GM12878 (cell line): Measurements from ENCODE around the gene COL28A1. TPM values are rescaled to one million over a fixed set of nuclear protein-coding genes. Genes with fewer than 3 reads are reported as not detected.

ENCODE experiments used
- ATAC-seq: fragments of 200-7000 bp; cut with Tn5 transposase; 3 replicates; pipeline ENCODE4 v1.9.1; 2020; ENCODE audit warnings: mild to moderate bottlenecking, moderate library complexity
- BruUV-seq: library from RNA; stranded (reverse); fragments of 400-500 nt; replicated peaks from 2 replicates; lab custom pipeline; 2021; lab: Mats Ljungman, UMichigan
- CTCF ChIA-PET: fragments of 300-600 bp; sonication (Branson Sonifier 250); formaldehyde crosslinking; extraction: SDS; loops from one replicate; lab custom pipeline; 2021; ENCODE audit warnings: inconsistent platforms; lab: Yijun Ruan, JAX
- POLR2A ChIA-PET: fragments of 350-600 bp; formaldehyde crosslinking; extraction: SDS; loops from one replicate; lab custom pipeline; 2021; ENCODE audit warnings: inconsistent platforms; lab: Charles Lee
- RAD21 ChIA-PET: fragments of 300-600 bp; sonication (Branson Sonifier 250); formaldehyde crosslinking; loops from one replicate; lab custom pipeline; 2023; ENCODE audit warnings: antibody characterized with exemption; ENCODE audit not compliant: unreplicated experiment; lab: Charles Lee
- SMC1A ChIA-PET: fragments of 300-600 bp; sonication (Branson Sonifier 250); formaldehyde crosslinking; loops from one replicate; lab custom pipeline; 2023; ENCODE audit not compliant: unreplicated experiment, uncharacterized antibody; lab: Charles Lee
- DNase-seq: peaks from one replicate; pipeline ENCODE4 v3.0.0-alpha.2; 2011; ENCODE audit warnings: low read depth, low spot score
- FAIRE-seq: peaks from 3 replicates; lab custom pipeline; 2011; peaks lifted over from hg19 to GRCh38; lab: Jason Lieb, UNC
- H2AFZ ChIP-seq: 2 replicates; pipeline ENCODE4 v1.6.0; 2011; ENCODE audit warnings: low read depth, low read length, control low read depth; ENCODE audit not compliant: control insufficient read depth
- H3K27ac ChIP-seq: 2 replicates; pipeline ENCODE4 v1.5.1; 2011; ENCODE audit warnings: control low read depth; ENCODE audit not compliant: control insufficient read depth, insufficient read depth
- H3K27me3 ChIP-seq, 2 experiments: replicated peaks in 1 of 2; 2 replicates each; pipeline versions ENCODE4 v1.6.0 to v1.6.1; 2011; ENCODE audit warnings: low read length in 1 of 2; ENCODE audit not compliant: control insufficient read depth in 2 of 2, insufficient read depth in 2 of 2
- H3K36me3 ChIP-seq, 2 experiments: 2 replicates each; pipeline ENCODE4 v1.5.1; 2011; ENCODE audit warnings: low read length in 1 of 2; ENCODE audit not compliant: control insufficient read depth in 2 of 2, insufficient read depth in 2 of 2
- H3K4me1 ChIP-seq: 2 replicates; pipeline ENCODE4 v1.6.1; 2011; ENCODE audit warnings: mild to moderate bottlenecking, low read length, moderate library complexity, mixed read lengths; ENCODE audit not compliant: control insufficient read depth, insufficient read depth
- H3K4me2 ChIP-seq: 2 replicates; pipeline ENCODE4 v1.6.0; 2011; ENCODE audit warnings: control low read depth; ENCODE audit not compliant: control insufficient read depth, insufficient read depth
- H3K4me3 ChIP-seq: fragments of 200-600 bp; sonication (generic); 2 replicates; pipeline ENCODE4 v1.5.1; 2016
- H3K79me2 ChIP-seq: 2 replicates; pipeline ENCODE4 v1.6.0; 2011; ENCODE audit warnings: low read length; ENCODE audit not compliant: control insufficient read depth, insufficient read depth
- H3K9ac ChIP-seq: 2 replicates; pipeline ENCODE4 v1.8.0; 2011; ENCODE audit warnings: low read length, control low read depth, mixed read lengths; ENCODE audit not compliant: control insufficient read depth, insufficient read depth
- H3K9me3 ChIP-seq: replicated peaks from 3 replicates; pipeline ENCODE4 v1.5.1; 2011; ENCODE audit warnings: mild to moderate bottlenecking, low read length; ENCODE audit not compliant: control insufficient read depth, insufficient read depth
- H4K20me1 ChIP-seq: 2 replicates; pipeline ENCODE4 v1.6.0; 2011; ENCODE audit not compliant: control insufficient read depth, insufficient read depth
- E2F4 ChIP-seq: IDR thresholded peaks from 2 replicates; pipeline ENCODE4 v1.6.1; 2012; ENCODE audit warnings: low read depth, low read length, improper control_type of control experiment
- IKZF1 ChIP-seq: fragments of 450-650 bp; conservative IDR thresholded peaks from 2 replicates; pipeline ENCODE4 v1.6.1; 2017; ENCODE audit warnings: antibody characterized with exemption, mild to moderate bottlenecking
- IKZF2 ChIP-seq, 2 experiments: fragments of 450-650 bp; IDR thresholded peaks; 2 replicates each; pipeline ENCODE4 v1.6.1; 2017; ENCODE audit warnings: mild to moderate bottlenecking in 2 of 2, moderate library complexity in 2 of 2
- MTA2 ChIP-seq: fragments of 450-650 bp; IDR thresholded peaks from 2 replicates; pipeline ENCODE4 v1.6.1; 2016; ENCODE audit warnings: low read depth, mild to moderate bottlenecking, moderate library complexity
- NR2C1 ChIP-seq: fragments of 450-650 bp; IDR thresholded peaks from 2 replicates; pipeline ENCODE4 v1.6.1; 2017; ENCODE audit warnings: antibody characterized with exemption, mild to moderate bottlenecking, moderate library complexity
- TCF12 ChIP-seq: IDR thresholded peaks from 2 replicates; pipeline ENCODE4 v1.6.1; 2011; ENCODE audit warnings: low read depth, mild to moderate bottlenecking, low read length
- ZBTB40 ChIP-seq: fragments of 450-650 bp; IDR thresholded peaks from 2 replicates; pipeline ENCODE4 v1.6.1; 2016; ENCODE audit warnings: mild to moderate bottlenecking, moderate library complexity, borderline replicate concordance
- ZNF24 ChIP-seq: fragments of 450-650 bp; IDR thresholded peaks from 2 replicates; pipeline ENCODE4 v1.6.1; 2017; ENCODE audit warnings: antibody characterized with exemption, mild to moderate bottlenecking
- WGBS: methylation state at CpG from one replicate; pipeline ENCODE4 v1.1.6; 2016; ENCODE audit warnings: low lambda C conversion rate; ENCODE audit not compliant: insufficient replicate concordance, insufficient coverage; ENCODE audit errors: missing lambda C conversion rate; 5-methylcytosine and 5-hydroxymethylcytosine counted together
- in situ Hi-C: fragments of 300-500 bp; cut with MboI; formaldehyde crosslinking; loops from 9 replicates; pipeline ENCODE4 v1.14.3; 2018; ENCODE audit warnings: mixed read lengths
- intact Hi-C: fragments of 100-400 bp; cut with micrococcal nuclease; formaldehyde crosslinking; loops from one replicate; pipeline ENCODE4 v1.14.2; 2022; ENCODE audit not compliant: unreplicated experiment
- polyA plus RNA-seq, 11 experiments: library from polyadenylated mRNA; depleted of rRNA in 4 of 11; unstranded in 6 of 11; stranded (reverse) in 5 of 11; fragments of >200 nt; fragmentation: Nextera tagmentation in 4 of 11; fragmentation: Illumina TruSeq in 1 of 11; extraction: Ambion mirVana in 4 of 11; extraction: Trizol in 1 of 11; gene quantifications; 1 replicate in 1 of 11; 2 replicates in 10 of 11; pipeline versions ENCODE4 v1.2.1 to v1.2.3, GENCODE V29; 2011 to 2016; ENCODE audit warnings: inconsistent platforms in 2 of 11, missing spikeins in 2 of 11, low read depth in 1 of 11
- total RNA-seq, 4 experiments: library from RNA; depleted of rRNA in 3 of 4; stranded (reverse); fragments of >200 nt in 3 of 4; fragmentation: Illumina TruSeq in 1 of 4; extraction: Trizol in 1 of 4; gene quantifications; 2 replicates each; pipeline versions ENCODE4 v1.2.1 to v1.2.3, GENCODE V29; 2013 to 2021

COL28A1 gene
- total and polyA plus RNA-seq, 10 of the 15 experiments (the other 5 are each of a cell fraction or from before 2014, with no cell fraction given), result 0.05 to 0.22 TPM; not detected in 8

- DNase-seq (no peak), ATAC-seq (no peak), FAIRE-seq (no peak)
- ChIA-PET POLR2A (no interaction called here), SMC1A (no interaction called here), CTCF (no interaction called here)
- 38% methylated on average over 3 of the region's 3 CpGs for WGBS
- Histone ChIP-seq H2AFZ (no peak overlapping the region), H3K9me3 (no peaks in the 10 kb centered on the region; the same call in 2 of the 3 replicates), H3K4me2 (no peak overlapping the region), H4K20me1 (no peaks in the 10 kb centered on the region), H3K36me3 (no peaks in the 10 kb centered on the region), H3K4me1 (peaks cover 22% of the 10 kb centered on the region), H3K27ac (no peak overlapping the region), H3K9ac (no peak overlapping the region), H3K4me3 (no peak overlapping the region)
- in situ Hi-C loops, result no loop called here
- BruUV-seq, result no TSS peak
- peak; percentile 52 to 63; a peak in 2 of 4 replicates for TF ChIP-seq IKZF2 (IDR thresholded peaks at IDR 0.05)
- no peak for TF ChIP-seq E2F4
- TF ChIP-seq ZBTB40, result no peak
- peak; percentile 21; the same call in 1 of the 2 replicates for TF ChIP-seq IKZF1
- no peak for TF ChIP-seq NR2C1
- TF ChIP-seq TCF12, result no peak
- TF ChIP-seq ZNF24, result peak; percentile 23; the same call in 1 of the 2 replicates
- TF ChIP-seq MTA2, result peak; percentile 69
- TF ChIP-seq, all 136 proteins: peak for 4
- Histone ChIP-seq H3K79me2 (no peaks in the 10 kb centered on the region), H3K27me3 (no peaks in the 10 kb centered on the region)
- intact Hi-C loops, result loop anchor here (5.0 kb wide), 1 partner anchor 142 kb away; the partner anchor contains the start of gene C1GALT1
- RAD21 ChIA-PET, result no interaction called here
Observed at GRCh38 chr7:7324698-7325097, 211.0 kb downstream of the COL28A1 start.
